HG03354 (cell line): Measurements from ENCODE around the gene PLIN4.
"Not testable (repeated sequence)": the region's sequence is repeated elsewhere in the genome, so short reads cannot be mapped to it uniquely, and the experiment has no call there.

Experiments
- ATAC-seq: cut with Tn5 transposase; IDR thresholded peaks from one replicate; pipeline ENCODE4 v1.9.1; 2021; ENCODE audit warnings: mild to moderate bottlenecking; ENCODE audit not compliant: unreplicated experiment, poor library complexity, severe bottlenecking

PLIN4 gene

GRCh38 chr19:4518345-4519171 is at the start of gene PLIN4:
Gene PLIN4 (minus strand): TSS chr19:4518486. CDS start chr19:4518272, 214 bp downstream.
- no peak for ATAC-seq

GRCh38 chr19:4567584-4568071 is 49.3 kb upstream of the PLIN4 start:
- no peak for ATAC-seq

DNA sequence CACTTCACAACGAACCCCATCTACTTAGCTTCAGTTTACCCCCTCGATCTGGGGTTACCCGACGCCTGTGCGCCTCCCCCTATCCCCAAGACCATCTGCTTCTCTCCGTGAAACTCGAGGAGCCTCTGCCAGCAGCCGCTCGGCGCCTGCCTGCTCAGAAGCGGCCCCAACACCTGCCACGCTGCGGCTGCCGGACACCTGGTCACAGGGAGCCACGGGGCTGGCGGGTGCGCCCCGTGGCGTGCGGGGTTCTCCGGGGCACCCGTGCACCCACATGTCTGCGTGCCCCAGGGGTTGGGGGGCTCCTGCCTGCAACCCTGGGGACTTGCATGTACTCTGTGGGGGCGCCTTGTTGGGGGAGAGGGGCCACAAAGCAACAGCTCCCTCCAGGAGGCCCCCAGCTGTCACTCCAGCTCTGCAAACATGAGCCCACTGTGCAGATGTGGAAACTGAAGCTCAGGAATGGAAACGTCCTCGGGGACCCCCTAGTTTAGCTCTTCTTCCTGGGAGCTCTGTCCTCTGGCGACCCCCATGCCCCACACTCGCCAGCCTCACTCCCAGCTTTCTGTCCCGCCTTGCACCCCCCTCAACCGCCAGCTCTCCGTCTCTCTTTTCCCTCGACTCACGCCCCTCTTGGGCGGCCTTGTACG is 48.2 kb upstream of the PLIN4 start:
- ATAC-seq: no peak

GRCh38 chr19:4563562-4563961 is 45.3 kb upstream of the PLIN4 start:
- ATAC-seq: not testable (repeated sequence)

DNA sequence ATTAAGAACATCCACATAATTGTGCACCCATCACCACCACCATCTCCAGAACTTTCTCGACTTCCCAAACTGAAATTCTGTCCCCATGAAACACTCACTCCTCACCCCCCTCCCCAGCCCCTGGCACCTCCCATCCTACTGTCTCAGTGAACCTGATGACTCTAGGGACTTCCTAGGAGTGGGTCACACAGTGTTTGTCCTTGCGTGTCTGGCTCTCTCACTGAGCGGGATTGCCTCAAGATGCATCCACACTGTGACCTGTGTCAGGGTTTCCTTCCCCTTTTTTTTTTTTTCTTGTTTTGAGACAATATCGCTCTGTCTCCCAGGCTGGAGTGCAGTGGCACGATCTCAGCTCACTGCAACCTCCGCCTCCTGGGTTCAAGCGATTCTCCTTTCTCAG is 43.8 kb upstream of the PLIN4 start:
- ATAC-seq: not testable (repeated sequence)

DNA sequence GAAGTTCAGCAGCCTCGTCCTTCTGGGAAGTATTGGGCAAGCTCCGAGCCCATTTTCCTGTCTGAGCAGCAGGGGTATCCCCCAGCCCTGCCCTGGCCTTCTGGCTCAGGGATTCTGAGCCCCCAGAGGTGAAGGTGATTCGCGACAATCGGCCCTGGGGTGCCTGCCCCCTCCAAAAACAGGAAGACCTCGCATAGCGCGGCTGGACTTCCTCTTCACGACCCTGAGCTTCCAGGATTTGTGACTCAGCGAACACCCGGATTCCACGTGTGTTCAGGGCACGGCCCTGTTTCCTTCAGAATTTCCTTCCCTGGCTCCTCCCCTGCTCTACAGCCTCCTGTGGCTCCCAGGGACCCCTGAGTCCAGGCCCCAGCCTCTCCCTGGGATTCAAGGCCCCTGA is 41.3 kb upstream of the PLIN4 start, which contains the start of gene SEMA6B:
TSS of gene SEMA6B (minus strand) at position 116 of the 400 bp plus-strand sequence. CDS start 1,227 bp downstream, outside the sequence.
- ATAC-seq: no peak

DNA sequence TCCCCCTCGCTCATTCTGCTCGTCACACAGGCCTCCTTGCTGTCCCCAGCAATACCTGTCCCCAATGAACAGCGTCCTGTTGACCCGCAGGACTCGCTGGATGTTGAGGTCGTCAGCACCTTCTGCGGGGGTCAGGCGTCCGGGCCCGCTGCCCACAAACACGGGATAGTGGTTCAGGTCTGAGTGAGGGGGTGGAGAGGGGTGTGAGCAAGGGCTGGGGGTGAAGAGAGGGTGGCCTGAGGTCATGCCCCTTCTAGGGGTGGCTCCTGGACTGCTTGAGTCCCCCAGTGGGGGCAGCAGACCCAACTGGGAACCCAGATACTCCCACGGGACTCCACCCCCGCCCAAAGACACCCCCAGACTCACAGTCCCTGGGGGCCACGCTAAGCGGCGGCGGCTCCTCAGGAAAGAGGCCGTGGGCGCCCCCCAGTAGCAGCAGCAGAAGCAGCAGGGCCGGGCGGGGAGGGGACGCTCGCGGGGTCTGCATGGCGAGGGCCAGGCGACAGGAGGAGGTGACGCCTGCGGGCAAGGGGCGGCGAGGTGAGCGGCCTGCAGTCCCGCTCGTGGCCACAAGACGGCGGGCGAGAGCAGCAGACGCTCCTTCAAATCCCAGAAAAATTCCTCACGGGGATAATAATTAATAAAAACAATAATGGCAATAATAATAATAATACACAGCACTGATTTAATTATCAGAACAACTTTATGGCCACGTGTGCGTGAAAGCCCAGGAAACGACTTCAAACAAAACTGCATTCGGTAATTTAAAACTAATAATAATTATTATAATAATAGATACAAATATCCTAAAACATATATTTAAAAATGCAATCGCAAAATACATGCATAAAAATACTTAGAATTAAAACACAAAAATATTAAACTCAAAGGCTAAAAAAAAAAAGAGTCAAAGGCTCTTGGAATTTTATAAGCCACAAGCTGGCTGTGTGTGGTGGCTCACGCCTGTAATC is 40.0 kb upstream of the PLIN4 start:
- ATAC-seq: no peak

DNA sequence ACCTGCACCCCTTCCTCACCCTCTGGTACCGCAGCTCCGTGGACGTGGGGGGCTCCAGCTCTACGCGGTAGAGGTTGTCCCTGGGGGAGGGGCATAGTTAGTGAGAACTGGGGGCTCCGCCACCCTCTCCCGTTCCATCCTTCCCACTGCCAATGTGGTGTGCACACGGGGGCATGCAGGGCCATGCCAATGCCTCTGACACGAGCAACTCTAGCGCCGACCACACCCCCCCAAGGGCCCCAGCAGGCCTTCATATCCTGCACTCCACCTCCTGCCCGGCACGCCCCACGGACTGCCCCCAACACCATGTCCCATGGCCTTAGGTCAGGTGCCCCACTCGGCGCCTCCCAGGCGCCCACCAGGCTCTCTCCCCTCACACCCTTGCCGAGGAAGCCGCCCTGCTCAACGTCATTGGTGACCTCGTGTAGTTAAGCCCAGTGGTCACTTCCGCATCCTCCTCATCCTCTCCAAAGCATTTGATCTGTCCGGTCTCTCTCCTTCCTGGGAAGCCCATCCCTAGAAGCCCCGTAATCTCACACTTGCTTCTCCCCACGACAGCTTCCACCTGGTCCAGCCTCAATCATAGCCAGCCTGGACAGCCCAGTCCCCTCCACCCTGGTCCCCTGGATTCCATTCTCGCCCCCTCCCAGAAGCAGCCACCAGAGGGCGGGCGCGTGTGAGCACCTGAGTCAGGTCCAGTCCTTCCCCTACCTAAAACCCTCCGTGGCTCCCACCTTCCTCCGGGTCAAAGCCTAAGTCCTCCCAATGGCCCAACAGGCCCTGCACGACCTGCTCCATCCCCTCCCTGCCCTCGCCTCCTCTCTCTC is 39.1 kb upstream of the PLIN4 start:
- no peak for ATAC-seq

DNA sequence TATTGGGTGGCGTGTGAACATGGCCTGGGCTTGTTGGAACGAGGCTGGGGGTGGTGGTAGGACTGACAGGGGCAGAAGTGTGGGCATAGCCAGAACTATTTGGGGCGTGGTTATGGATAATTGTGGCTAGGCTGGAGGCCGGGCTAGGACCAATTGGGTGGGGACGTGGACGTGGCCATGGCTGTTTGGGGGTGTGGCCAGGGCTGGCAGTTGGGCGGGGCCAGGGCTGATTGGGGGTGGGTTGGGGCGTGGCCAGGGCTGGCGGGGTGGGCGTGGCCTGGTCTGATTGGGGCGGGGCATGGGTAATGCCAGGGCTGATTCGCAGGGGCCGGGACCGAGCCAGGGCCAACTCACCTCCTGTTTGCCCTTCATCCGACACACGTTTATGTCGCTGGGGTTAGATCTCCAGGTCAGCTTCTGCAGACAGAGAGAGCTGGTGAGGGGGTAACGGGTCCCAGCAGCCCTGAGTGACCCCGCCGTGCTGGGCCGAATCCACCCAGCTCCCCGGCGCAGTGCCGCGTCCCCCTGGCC is 38.4 kb upstream of the PLIN4 start:
- ATAC-seq: no peak

- ATAC-seq: no peak
Observed at GRCh38 chr19:4555657-4556561, 37.6 kb upstream of the PLIN4 start.

DNA sequence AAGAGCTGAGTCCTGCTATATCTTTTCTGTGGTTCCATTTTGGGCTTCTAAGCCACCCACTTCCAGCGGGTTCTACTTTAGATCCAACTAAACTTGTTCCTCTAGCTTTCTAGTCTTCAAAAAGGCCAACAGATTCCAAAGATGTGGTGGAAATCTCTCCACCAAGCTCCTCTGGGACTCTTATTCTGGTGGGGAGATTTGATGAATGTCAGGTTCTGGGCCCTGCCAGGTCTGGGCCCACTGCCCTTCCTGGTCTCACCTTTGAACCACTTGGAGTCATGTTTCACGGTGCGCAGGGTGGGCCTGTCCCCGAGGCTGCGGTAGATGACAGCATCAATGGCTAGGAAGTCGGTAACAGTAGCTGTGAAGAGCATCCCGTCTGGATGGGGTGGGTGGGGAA is 36.4 kb upstream of the PLIN4 start:
- ATAC-seq: no peak

DNA sequence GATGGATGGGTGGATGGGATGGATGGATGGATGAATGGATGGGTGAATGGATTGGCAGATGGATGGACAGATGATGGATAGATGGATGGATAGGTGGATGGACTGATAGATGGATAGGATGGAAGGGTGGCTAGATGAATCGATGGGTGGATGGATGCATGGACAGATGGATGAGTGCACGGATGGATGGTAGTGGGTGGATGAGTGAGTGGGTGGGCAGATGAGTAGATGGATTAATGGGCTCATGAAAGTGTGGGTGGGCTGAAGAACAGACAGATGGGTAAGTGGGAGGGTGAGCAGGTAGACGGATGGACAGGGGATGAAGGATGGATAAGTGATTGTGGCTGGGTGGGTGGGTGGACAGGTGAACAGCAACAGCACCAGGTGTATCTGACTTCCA is 35.5 kb upstream of the PLIN4 start:
- ATAC-seq: no peak

DNA sequence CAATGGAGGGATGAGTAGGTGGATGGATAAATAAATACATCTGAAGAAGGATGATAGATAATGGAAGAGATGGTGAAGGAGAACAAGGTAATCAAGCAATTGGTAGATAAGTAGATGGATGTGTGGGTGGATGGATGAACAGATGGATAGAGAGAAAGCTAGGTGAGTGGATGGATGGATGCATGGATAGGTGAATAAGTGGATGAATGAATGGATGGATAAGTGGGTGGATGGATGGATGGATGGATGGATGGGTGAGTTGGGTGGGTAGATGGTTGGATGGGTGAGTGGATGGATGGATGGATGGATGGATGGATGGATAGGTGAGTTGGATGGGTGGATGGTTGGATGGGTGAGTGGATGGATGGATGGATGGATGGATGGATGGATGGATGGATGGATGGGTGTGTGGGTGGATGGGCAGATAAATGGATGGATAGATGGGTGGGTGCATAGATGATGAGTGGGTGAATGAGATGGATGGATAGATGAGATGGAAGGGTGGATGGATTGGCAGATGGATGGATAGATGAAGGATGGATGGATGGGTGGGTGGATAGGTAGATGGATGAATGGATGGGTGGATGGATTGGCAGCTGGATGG is 34.9 kb upstream of the PLIN4 start:
- ATAC-seq: no peak

DNA sequence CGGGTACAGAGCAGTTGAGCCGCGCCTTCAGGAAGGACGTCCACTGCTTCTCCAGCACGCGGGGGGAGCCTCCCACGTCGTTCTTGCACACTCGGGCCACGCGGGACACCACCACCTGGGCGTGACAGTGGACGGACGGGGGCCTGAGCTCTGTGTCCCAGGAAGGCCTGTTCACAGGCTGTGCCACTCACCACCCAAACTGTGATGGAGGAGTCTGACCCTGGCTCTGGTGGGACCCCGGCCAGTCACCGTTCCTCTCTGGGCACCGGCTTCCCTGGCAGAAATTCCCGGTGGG is 34.2 kb upstream of the PLIN4 start:
- no peak for ATAC-seq

- no peak for ATAC-seq
Observed at GRCh38 chr19:4550479-4551050, 32.3 kb upstream of the PLIN4 start.

DNA sequence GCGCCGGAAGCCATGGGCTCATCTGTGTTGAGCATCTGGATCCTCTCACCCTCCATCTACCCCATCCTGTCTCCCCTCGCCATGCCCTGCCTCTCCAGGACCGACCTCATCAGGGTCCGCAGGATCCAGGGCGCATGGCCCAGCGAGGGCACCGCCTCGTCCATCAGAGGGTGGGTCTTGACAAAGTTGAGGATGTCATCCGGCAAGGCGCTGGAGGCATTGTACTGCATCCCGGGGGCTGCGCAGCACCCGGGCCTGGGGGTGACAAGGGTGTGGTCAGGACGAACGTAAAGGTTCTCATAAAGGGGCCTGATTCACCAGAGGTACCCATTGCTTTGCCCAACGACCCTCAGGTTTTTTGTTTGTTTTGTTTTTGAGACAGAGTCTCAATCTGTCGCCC is 31.7 kb upstream of the PLIN4 start:
- no peak for ATAC-seq

- ATAC-seq: no peak
Observed at GRCh38 chr19:4548238-4548584, 29.9 kb upstream of the PLIN4 start.
